ENCODE measurements around the gene MRM2.

Gene MRM2

DNA sequence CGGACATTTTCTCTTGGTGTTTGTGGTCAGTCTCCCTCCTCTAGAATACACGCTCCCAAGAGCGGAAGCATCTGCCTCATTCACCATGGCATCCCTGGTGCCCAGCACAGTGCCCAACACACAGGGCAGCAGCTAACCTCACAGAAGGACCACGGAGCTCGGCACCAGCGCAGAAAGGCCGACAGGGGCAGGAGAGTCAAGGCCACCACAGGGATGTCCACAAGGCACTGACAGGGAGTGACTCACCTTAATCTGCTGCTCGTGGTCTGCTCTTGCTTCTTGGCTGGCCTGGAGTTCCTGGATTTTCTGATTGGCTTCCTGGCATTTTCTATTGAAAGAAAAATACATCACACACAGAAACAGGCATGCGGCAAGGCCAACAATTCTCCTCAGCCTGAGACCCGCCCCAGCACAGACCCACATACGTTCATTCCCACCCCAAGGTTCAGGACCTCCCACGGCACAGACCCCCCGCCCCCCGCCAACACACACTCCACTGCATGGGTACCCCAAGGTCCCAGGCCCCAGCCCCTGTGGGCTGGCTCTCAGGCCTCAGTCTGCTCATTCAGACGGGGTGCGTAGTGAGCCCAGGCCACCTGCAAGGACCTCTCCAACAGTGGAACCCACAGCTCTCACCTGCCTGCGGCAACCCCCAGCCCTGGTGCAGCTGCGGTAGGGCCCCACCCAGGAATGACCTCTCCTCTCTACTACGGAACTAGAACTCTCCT, 24.1 kb downstream of the MRM2 start:
- DNase-seq = no peak
- TF ChIP-seq, protein P1, sequence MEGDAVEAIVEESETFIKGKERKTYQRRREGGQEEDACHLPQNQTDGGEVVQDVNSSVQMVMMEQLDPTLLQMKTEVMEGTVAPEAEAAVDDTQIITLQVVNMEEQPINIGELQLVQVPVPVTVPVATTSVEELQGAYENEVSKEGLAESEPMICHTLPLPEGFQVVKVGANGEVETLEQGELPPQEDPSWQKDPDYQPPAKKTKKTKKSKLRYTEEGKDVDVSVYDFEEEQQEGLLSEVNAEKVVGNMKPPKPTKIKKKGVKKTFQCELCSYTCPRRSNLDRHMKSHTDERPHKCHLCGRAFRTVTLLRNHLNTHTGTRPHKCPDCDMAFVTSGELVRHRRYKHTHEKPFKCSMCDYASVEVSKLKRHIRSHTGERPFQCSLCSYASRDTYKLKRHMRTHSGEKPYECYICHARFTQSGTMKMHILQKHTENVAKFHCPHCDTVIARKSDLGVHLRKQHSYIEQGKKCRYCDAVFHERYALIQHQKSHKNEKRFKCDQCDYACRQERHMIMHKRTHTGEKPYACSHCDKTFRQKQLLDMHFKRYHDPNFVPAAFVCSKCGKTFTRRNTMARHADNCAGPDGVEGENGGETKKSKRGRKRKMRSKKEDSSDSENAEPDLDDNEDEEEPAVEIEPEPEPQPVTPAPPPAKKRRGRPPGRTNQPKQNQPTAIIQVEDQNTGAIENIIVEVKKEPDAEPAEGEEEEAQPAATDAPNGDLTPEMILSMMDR (IDR thresholded peaks at IDR 0.05; ENCODE audit: low read depth, low read length) = no peak
- no peak overlapping the region for H3K27ac ChIP-seq
- no peaks in the 10 kb centered on the region for H3K9me3 ChIP-seq (ENCODE audit: severe bottlenecking)
- H3K4me3 ChIP-seq (ENCODE audit: low read depth, low read length) = no peak overlapping the region
- no peaks in the 10 kb centered on the region for H3K27me3 ChIP-seq (ENCODE audit: insufficient read depth, low read depth, severe bottlenecking)
- peaks cover 73% of the 10 kb centered on the region for H3K36me3 ChIP-seq

DNA sequence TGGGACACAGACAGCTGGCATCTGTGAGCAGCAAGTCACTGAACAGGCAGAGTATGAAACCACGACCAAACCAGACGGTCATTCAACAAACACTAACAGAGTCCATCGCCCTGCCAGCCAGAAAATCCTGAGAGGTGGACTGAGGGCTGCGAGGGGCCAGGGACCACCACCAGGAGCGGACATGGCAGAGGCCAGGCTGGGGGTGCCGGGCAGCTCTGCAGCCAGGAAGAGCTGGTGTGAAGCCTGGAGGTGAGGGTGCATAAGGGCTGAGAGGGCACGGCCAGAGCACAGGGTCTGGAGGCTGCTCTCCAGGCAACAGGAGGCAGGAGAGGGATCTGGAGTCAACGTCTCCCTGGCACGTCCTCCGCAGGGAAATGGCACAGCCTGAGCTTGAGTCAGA, 24.8 kb downstream of the MRM2 start:
- Histone ChIP-seq H3K27me3 (ENCODE audit: insufficient read depth, low read depth, severe bottlenecking) (no peaks in the 10 kb centered on the region), H3K27ac (no peak overlapping the region), H3K4me3 (ENCODE audit: low read depth, low read length) (no peak overlapping the region), H3K9me3 (ENCODE audit: severe bottlenecking) (no peaks in the 10 kb centered on the region), H3K36me3 (peaks cover 75% of the 10 kb centered on the region)
- TF ChIP-seq, protein P1 (IDR thresholded peaks at IDR 0.05; ENCODE audit: low read depth, low read length) = no peak
- no peak for DNase-seq

DNA sequence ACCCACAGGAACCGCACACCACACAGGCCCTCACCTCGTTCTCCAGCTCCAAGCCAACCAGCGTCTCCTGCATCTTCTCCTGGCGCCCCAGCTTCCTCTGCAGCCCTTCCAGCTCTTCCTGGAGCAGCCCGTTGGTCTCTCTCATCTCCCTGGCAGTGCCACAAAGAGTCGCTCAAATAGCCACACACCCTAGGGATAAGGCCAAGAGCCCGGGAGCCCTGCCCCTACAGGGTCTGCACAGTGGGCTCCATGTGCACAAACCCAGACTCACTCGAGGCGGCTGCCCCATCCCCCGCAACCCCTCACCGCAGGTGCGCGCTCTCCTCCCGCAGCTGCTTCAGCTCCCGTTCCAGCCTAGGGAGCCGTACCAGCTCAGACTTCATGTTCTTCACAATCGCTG, 26.2 kb downstream of the MRM2 start:
- Histone ChIP-seq H3K4me3 (ENCODE audit: low read depth, low read length) (no peak overlapping the region), H3K9me3 (ENCODE audit: severe bottlenecking) (no peaks in the 10 kb centered on the region), H3K27me3 (ENCODE audit: insufficient read depth, low read depth, severe bottlenecking) (no peaks in the 10 kb centered on the region), H3K27ac (no peak overlapping the region), H3K36me3 (peaks cover 80% of the 10 kb centered on the region)
- TF ChIP-seq, protein P1 (IDR thresholded peaks at IDR 0.05; ENCODE audit: low read depth, low read length) = no peak
- no peak for DNase-seq

DNA sequence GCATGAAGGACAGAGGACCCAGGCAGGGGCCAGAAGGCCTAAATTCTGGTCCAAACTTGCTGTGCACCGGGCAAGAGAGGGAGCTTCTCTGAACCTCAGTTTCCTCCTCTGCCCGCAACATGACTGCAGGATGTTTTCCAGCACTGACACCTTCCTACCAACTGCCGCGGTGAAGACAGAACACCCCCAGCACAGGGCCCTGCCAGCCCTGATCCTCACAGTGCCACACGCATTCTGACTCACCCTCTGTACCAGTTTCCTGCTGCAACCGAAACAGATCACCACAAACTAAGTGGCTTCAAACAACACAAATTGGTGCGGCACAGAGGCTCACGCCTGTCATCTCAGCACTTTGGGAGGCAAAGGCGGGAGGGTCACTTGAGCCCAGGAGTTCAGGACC, 27.4 kb downstream of the MRM2 start:
- TF ChIP-seq, protein P1 (IDR thresholded peaks at IDR 0.05; ENCODE audit: low read depth, low read length) = no peak
- no peak for DNase-seq
- H3K9me3 ChIP-seq (ENCODE audit: severe bottlenecking) = no peaks in the 10 kb centered on the region
- H3K4me3 ChIP-seq (ENCODE audit: low read depth, low read length) = no peak overlapping the region
- no peaks in the 10 kb centered on the region for H3K27me3 ChIP-seq (ENCODE audit: insufficient read depth, low read depth, severe bottlenecking)
- H3K27ac ChIP-seq = no peak overlapping the region
- H3K36me3 ChIP-seq = peaks cover 79% of the 10 kb centered on the region

DNA sequence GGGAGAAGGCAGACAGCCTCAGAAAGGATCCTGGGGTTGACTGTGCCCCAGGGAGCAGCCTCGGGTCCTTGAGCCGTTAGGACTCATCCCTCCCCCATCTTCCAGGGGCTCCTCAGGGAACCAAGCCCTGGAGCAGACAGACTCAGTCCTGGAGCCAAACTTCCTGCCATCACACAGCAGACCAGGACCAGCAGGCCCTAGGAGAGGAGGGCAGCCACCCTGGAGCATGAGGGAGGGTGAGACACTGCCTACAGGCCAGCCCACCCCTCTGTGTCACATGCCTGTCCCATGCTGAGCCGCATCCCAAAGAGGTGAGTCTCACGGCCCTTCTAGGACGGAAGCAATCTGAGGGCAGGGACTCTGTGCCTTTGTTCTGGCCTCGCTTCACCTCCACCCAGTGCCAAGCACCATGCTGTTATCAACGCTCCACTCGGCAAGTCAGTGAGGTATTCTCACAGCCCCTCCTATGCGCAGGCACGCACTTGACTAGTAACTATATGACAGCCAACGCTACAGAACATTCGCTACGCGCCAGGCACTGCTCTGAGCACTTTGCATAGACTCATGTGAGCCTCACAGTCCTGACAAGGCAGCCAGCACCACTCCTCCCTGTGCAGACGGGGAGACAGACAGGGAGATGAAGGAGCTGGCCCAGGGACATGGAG, 28.3 kb downstream of the MRM2 start:
- Histone ChIP-seq H3K4me3 (ENCODE audit: low read depth, low read length) (no peak overlapping the region), H3K27ac (no peak overlapping the region), H3K36me3 (peaks cover 85% of the 10 kb centered on the region), H3K27me3 (ENCODE audit: insufficient read depth, low read depth, severe bottlenecking) (no peaks in the 10 kb centered on the region), H3K9me3 (ENCODE audit: severe bottlenecking) (no peaks in the 10 kb centered on the region)
- DNase-seq = no peak
- TF ChIP-seq, protein P1 (IDR thresholded peaks at IDR 0.05; ENCODE audit: low read depth, low read length) = no peak

Measured in WERI-Rb-1 (cell line).